ENCODE measurements around the gene ZNF593OS.
A peak's percentile ranks its signal among the peaks of the same experiment; 100 is the strongest.

ZNF593OS gene

DNA sequence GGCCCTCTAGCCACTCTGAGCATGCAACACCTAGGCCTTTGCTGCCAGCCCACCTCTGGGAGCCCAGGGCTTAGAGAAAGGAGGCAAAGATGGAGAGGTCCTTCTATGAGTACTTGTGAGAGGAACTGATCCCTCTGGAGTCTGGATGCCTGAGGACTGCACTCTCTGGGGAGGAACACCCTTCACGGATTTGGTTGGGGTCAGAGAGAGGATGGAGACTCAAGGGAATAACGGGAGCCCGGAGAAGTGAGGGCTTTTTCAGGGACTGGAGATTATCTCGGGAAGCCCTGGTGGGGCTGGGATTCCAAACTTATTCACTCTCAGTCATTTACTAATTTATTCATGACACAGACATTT is 2.5 kb downstream of the ZNF593OS start:
- Histone ChIP-seq H3K4me3 (ENCODE audit: low read depth, low read length) (no peak overlapping the region), H3K27ac (ENCODE audit: low read depth, low read length) (no peak overlapping the region), H3K79me1 (ENCODE audit: low read length) (peaks cover 10% of the 10 kb centered on the region), H4K12ac (ENCODE audit: low read depth, low read length) (no peak overlapping the region), H3K9me3 (ENCODE audit: insufficient read depth, low read depth, low read length) (no peaks in the 10 kb centered on the region), H3K36me3 (ENCODE audit: control insufficient read depth in 1 of 2, insufficient read depth in 2 of 2, low read length in 2 of 2) (peaks cover 8 to 11% of the 10 kb centered on the region in 2 experiments), H4K8ac (ENCODE audit: low read depth, low read length) (peak overlapping the region; percentile 15), H2BK120ac (ENCODE audit: insufficient read depth, low read length, poor library complexity) (no peak overlapping the region), H4K91ac (ENCODE audit: low read depth, low read length) (no peak overlapping the region), H2AFZ (ENCODE audit: insufficient read depth, low read length, poor library complexity) (no peak overlapping the region), H2AK5ac (ENCODE audit: low read length) (no peak overlapping the region), H3K4me2 (ENCODE audit: low read length) (peak overlapping the region; percentile 62), H3K27me3 (ENCODE audit: insufficient read depth, low read length) (no peaks in the 10 kb centered on the region), H3K79me2 (ENCODE audit: control insufficient read depth, insufficient read depth, low read length, poor library complexity) (peaks cover 6% of the 10 kb centered on the region), H2BK5ac (ENCODE audit: low read depth, low read length, poor library complexity) (no peak overlapping the region), H3K4me1 (ENCODE audit: control insufficient read depth in 1 of 2, insufficient read depth in 2 of 2, low read length in 2 of 2) (peaks cover 12 to 16% of the 10 kb centered on the region in 2 experiments), H3K4ac (ENCODE audit: low read depth, low read length) (no peak overlapping the region), H3K14ac (ENCODE audit: low read length) (no peak overlapping the region), H3K9ac (ENCODE audit: low read length) (no peak overlapping the region), H3K18ac (ENCODE audit: low read length) (no peak overlapping the region), H2BK12ac (ENCODE audit: low read length) (no peak overlapping the region), H3K23ac (ENCODE audit: low read length) (no peak overlapping the region)
- WGBS (ENCODE audit: extremely low coverage, insufficient coverage, insufficient read length): no CpG with 5 or more reads among the region's 4 CpGs
- DNase-seq: no peak

DNA sequence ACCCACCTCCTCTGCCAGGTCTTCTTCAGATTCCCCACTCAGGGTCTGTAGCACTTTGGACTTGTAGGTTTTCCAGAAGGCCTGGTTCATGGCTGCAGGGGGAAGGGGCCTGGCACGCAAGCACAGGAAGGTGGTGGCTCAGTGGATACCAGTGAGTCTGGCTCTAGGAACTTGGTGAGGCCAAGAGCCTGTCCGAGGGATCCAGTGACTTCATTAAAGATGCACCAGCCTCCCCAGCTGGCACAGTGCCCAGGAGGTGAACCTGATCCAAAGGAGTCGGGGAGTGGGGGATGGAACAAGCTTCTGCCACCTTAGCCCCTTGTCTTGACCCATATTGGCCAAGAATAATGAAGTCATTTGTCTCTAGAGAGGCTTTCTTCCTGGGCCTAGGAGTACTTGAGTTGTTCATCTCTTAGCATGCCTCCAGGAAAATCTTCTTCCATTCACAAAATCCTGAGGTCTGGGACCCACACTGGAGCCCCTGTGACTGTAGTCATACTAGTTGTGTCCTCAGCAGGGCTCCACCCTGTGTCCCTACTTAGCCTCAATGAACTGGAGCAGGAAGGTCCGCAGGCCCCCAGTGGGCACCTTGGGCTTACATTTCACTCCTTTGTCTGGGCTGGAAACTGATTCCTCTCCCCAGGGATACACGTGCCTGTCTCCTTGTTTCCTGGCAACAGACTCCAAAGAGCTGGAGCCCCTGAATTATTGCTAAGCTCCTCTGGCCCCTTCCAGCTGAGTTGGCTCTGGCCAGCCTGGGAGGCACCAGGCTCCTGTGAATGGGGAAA is 3.0 kb downstream of the ZNF593OS start, which contains the start of gene C1orf232:
Gene C1orf232, minus strand, starts transcription at position 554 of the 788 bp plus-strand sequence. Its CDS starts 464 bp downstream, at position 90.
- peak within 1 kb of the TSS; percentile 79 for H3K18ac ChIP-seq (ENCODE audit: low read length)
- H4K12ac ChIP-seq (ENCODE audit: low read depth, low read length): peak within 1 kb of the TSS; percentile 38
- H3K9me3 ChIP-seq (ENCODE audit: insufficient read depth, low read depth, low read length): no peaks in the 10 kb centered on the region
- peaks cover 8 to 11% of the 10 kb centered on the region in 2 experiments for H3K36me3 ChIP-seq (ENCODE audit: control insufficient read depth in 1 of 2, insufficient read depth in 2 of 2, low read length in 2 of 2)
- peak within 1 kb of the TSS; percentile 63 for H3K14ac ChIP-seq (ENCODE audit: low read length)
- WGBS (ENCODE audit: extremely low coverage, insufficient coverage, insufficient read length): no CpG with 5 or more reads among the region's 5 CpGs
- H3K23ac ChIP-seq (ENCODE audit: low read length): no peak within 1 kb of the TSS
- H3K4me3 ChIP-seq (ENCODE audit: low read depth, low read length): peak within 1 kb of the TSS; percentile 82
- peak within 1 kb of the TSS; percentile 75 for H3K9ac ChIP-seq (ENCODE audit: low read length)
- DNase-seq: no peak
- no peak within 1 kb of the TSS for H2AK5ac ChIP-seq (ENCODE audit: low read length)
- H3K4me2 ChIP-seq (ENCODE audit: low read length): peak within 1 kb of the TSS; percentile 74
- H2BK12ac ChIP-seq (ENCODE audit: low read length): no peak within 1 kb of the TSS
- no peak within 1 kb of the TSS for H2BK5ac ChIP-seq (ENCODE audit: low read depth, low read length, poor library complexity)
- peaks cover 10% of the 10 kb centered on the region for H3K79me1 ChIP-seq (ENCODE audit: low read length)
- peak within 1 kb of the TSS; percentile 11 for H3K27ac ChIP-seq (ENCODE audit: low read depth, low read length)
- H4K91ac ChIP-seq (ENCODE audit: low read depth, low read length): peak within 1 kb of the TSS; percentile 76
- peak within 1 kb of the TSS; percentile 77 for H2AFZ ChIP-seq (ENCODE audit: insufficient read depth, low read length, poor library complexity)
- H4K8ac ChIP-seq (ENCODE audit: low read depth, low read length): peak within 1 kb of the TSS; percentile 90
- peaks cover 6% of the 10 kb centered on the region for H3K79me2 ChIP-seq (ENCODE audit: control insufficient read depth, insufficient read depth, low read length, poor library complexity)
- peaks cover 10 to 17% of the 10 kb centered on the region in 2 experiments for H3K4me1 ChIP-seq (ENCODE audit: control insufficient read depth in 1 of 2, insufficient read depth in 2 of 2, low read length in 2 of 2)
- H3K27me3 ChIP-seq (ENCODE audit: insufficient read depth, low read length): no peaks in the 10 kb centered on the region
- no peak within 1 kb of the TSS for H2BK120ac ChIP-seq (ENCODE audit: insufficient read depth, low read length, poor library complexity)
- H3K4ac ChIP-seq (ENCODE audit: low read depth, low read length): peak within 1 kb of the TSS; percentile 37

DNA sequence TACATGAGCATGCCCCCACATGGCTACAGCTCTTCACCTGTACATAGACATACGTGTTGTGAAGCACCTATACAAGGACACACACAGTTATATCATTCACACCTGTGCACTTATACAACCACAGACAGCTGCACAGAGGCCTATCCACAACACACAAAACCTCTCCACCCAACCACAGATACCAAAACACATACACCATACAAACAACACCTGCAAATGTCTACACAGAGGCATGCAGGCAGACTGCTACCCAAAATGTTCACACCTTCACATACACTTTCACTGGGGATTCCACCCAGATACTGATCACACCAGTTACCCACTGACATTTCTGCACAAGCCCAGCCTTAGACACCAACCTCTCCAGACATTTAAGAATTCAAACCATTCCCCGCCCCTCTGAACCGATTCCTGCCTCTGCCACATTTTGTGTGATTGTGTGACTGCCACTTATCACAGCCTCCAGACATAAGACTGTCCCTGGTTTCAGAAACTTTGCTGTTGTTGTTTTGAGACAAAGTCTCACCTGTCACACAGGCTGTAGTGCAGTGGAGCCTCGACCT is 4.8 kb downstream of the ZNF593OS start:
- no peak overlapping the region for H4K12ac ChIP-seq (ENCODE audit: low read depth, low read length)
- WGBS (ENCODE audit: extremely low coverage, insufficient coverage, insufficient read length): no CpG with 5 or more reads among the region's 4 CpGs
- no peak overlapping the region for H2BK120ac ChIP-seq (ENCODE audit: insufficient read depth, low read length, poor library complexity)
- peaks cover 10 to 20% of the 10 kb centered on the region in 2 experiments for H3K4me1 ChIP-seq (ENCODE audit: control insufficient read depth in 1 of 2, insufficient read depth in 2 of 2, low read length in 2 of 2)
- H3K23ac ChIP-seq (ENCODE audit: low read length): no peak overlapping the region
- no peak overlapping the region for H2BK12ac ChIP-seq (ENCODE audit: low read length)
- peaks cover 10% of the 10 kb centered on the region for H3K79me1 ChIP-seq (ENCODE audit: low read length)
- H3K36me3 ChIP-seq (ENCODE audit: control insufficient read depth in 1 of 2, insufficient read depth in 2 of 2, low read length in 2 of 2): peaks cover 7 to 10% of the 10 kb centered on the region in 2 experiments
- no peak overlapping the region for H4K91ac ChIP-seq (ENCODE audit: low read depth, low read length)
- no peak overlapping the region for H2BK5ac ChIP-seq (ENCODE audit: low read depth, low read length, poor library complexity)
- no peak overlapping the region for H3K4me3 ChIP-seq (ENCODE audit: low read depth, low read length)
- H3K27ac ChIP-seq (ENCODE audit: low read depth, low read length): no peak overlapping the region
- no peak overlapping the region for H4K8ac ChIP-seq (ENCODE audit: low read depth, low read length)
- peaks cover 2% of the 10 kb centered on the region for H3K9me3 ChIP-seq (ENCODE audit: insufficient read depth, low read depth, low read length)
- peaks cover 6% of the 10 kb centered on the region for H3K79me2 ChIP-seq (ENCODE audit: control insufficient read depth, insufficient read depth, low read length, poor library complexity)
- H3K27me3 ChIP-seq (ENCODE audit: insufficient read depth, low read length): peaks cover 9% of the 10 kb centered on the region
- no peak overlapping the region for H2AFZ ChIP-seq (ENCODE audit: insufficient read depth, low read length, poor library complexity)
- H3K18ac ChIP-seq (ENCODE audit: low read length): no peak overlapping the region
- H3K4ac ChIP-seq (ENCODE audit: low read depth, low read length): no peak overlapping the region
- DNase-seq: no peak
- no peak overlapping the region for H2AK5ac ChIP-seq (ENCODE audit: low read length)
- no peak overlapping the region for H3K4me2 ChIP-seq (ENCODE audit: low read length)
- H3K14ac ChIP-seq (ENCODE audit: low read length): no peak overlapping the region
- H3K9ac ChIP-seq (ENCODE audit: low read length): no peak overlapping the region

DNA sequence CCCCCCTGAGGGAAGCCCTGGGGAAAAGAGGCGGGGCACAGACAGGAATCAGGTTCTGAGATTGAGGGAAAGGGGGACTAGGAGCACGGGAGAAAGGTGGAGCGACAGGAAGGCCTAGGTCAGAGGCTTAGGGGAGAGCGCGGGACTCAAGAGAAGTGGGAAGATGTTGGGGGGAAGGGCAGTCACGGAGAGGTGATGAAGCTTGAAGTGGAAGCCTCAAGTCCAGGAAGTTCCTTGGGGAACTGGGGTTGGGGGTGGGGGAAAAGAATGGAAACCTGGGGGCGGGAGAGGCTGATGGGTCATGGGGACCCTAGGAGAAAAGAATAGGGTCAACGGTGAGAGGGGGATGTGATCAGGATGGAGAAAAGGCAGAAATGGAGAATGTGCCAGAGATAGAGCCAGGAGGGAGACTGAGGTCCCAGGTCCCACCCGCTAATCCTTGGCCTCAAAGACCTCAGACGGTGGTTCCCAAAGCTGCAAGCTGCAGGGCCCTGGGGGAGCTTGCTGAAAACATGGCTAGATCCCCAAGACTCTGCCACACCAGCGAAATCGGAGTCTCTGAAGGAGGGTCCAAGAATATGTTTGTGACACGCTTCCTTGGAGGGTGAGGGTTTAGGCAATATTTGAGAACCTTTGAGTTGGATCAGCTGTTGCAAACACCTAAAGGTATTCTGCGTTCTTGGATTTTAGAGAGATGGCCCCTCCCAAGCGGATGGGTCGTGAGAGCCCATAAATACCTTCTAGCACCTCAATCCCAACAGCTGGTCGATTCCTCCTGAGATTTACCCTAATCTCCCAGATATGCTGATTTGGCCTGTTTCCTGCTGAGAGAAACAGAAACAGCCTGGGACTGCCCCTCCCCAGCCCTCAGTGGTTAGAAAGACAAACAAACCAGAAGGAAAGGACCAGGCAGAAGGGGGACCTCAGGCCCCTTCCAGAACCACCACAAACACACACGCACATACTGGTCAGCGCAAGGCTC is 6.5 kb downstream of the ZNF593OS start:
- peak overlapping the region; percentile 80 for H3K4me2 ChIP-seq (ENCODE audit: low read length)
- no peak overlapping the region for H3K18ac ChIP-seq (ENCODE audit: low read length)
- no peak overlapping the region for H2BK5ac ChIP-seq (ENCODE audit: low read depth, low read length, poor library complexity)
- H4K91ac ChIP-seq (ENCODE audit: low read depth, low read length): no peak overlapping the region
- H3K27ac ChIP-seq (ENCODE audit: low read depth, low read length): no peak overlapping the region
- H3K79me1 ChIP-seq (ENCODE audit: low read length): peaks cover 12% of the 10 kb centered on the region
- H3K4me3 ChIP-seq (ENCODE audit: low read depth, low read length): no peak overlapping the region
- H3K14ac ChIP-seq (ENCODE audit: low read length): no peak overlapping the region
- DNase-seq: no peak
- no peaks in the 10 kb centered on the region for H3K36me3 ChIP-seq (ENCODE audit: control insufficient read depth in 1 of 2, insufficient read depth in 2 of 2, low read length in 2 of 2)
- H4K8ac ChIP-seq (ENCODE audit: low read depth, low read length): peak overlapping the region; percentile 86
- no peak overlapping the region for H2BK120ac ChIP-seq (ENCODE audit: insufficient read depth, low read length, poor library complexity)
- peaks cover 18% of the 10 kb centered on the region for H3K27me3 ChIP-seq (ENCODE audit: insufficient read depth, low read length)
- H3K4ac ChIP-seq (ENCODE audit: low read depth, low read length): no peak overlapping the region
- peaks cover 2% of the 10 kb centered on the region for H3K9me3 ChIP-seq (ENCODE audit: insufficient read depth, low read depth, low read length)
- peak overlapping the region; percentile 16 for H2BK12ac ChIP-seq (ENCODE audit: low read length)
- peaks cover 14 to 22% of the 10 kb centered on the region in 2 experiments for H3K4me1 ChIP-seq (ENCODE audit: control insufficient read depth in 1 of 2, insufficient read depth in 2 of 2, low read length in 2 of 2)
- no peak overlapping the region for H2AK5ac ChIP-seq (ENCODE audit: low read length)
- peak overlapping the region; percentile 28 for H4K12ac ChIP-seq (ENCODE audit: low read depth, low read length)
- H3K79me2 ChIP-seq (ENCODE audit: control insufficient read depth, insufficient read depth, low read length, poor library complexity): peaks cover 9% of the 10 kb centered on the region
- no peak overlapping the region for H2AFZ ChIP-seq (ENCODE audit: insufficient read depth, low read length, poor library complexity)
- WGBS (ENCODE audit: extremely low coverage, insufficient coverage, insufficient read length): no CpG with 5 or more reads among the region's 19 CpGs
- no peak overlapping the region for H3K9ac ChIP-seq (ENCODE audit: low read length)
- H3K23ac ChIP-seq (ENCODE audit: low read length): no peak overlapping the region

Measured in trophoblast cell (in vitro differentiated cells and primary cell).